A673 (cell line): ENCODE data around the gene SRGAP2.
"Not testable (repeated sequence)": the region's sequence is repeated elsewhere in the genome, so short reads cannot be mapped to it uniquely, and the experiment has no call there.

Source experiments
- EZH2 ChIP-seq: fragments of 200-600 bp; sonication (generic); IDR thresholded peaks from 2 replicates; pipeline ENCODE4 v1.6.1; 2017; ENCODE audit warnings: borderline replicate concordance, low read depth, mild to moderate bottlenecking, mixed read lengths, antibody characterized with exemption, low read length; ENCODE audit not compliant: poor library complexity, severe bottlenecking
- TF ChIP-seq, protein P1 (sequence below): fragments of 300-800, 200-600 bp; sonication (generic); conservative IDR thresholded peaks from 2 replicates; pipeline ENCODE4 v1.5.1; 2017; ENCODE audit warnings: low read depth, mild to moderate bottlenecking, antibody characterized with exemption, low read length, moderate library complexity, mixed read lengths

GRCh38 chr1:206219514-206220331 is 16.4 kb downstream of the SRGAP2 start:
- not testable (repeated sequence) for TF ChIP-seq EZH2
- TF ChIP-seq, protein P1, sequence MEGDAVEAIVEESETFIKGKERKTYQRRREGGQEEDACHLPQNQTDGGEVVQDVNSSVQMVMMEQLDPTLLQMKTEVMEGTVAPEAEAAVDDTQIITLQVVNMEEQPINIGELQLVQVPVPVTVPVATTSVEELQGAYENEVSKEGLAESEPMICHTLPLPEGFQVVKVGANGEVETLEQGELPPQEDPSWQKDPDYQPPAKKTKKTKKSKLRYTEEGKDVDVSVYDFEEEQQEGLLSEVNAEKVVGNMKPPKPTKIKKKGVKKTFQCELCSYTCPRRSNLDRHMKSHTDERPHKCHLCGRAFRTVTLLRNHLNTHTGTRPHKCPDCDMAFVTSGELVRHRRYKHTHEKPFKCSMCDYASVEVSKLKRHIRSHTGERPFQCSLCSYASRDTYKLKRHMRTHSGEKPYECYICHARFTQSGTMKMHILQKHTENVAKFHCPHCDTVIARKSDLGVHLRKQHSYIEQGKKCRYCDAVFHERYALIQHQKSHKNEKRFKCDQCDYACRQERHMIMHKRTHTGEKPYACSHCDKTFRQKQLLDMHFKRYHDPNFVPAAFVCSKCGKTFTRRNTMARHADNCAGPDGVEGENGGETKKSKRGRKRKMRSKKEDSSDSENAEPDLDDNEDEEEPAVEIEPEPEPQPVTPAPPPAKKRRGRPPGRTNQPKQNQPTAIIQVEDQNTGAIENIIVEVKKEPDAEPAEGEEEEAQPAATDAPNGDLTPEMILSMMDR, result not testable (repeated sequence)
